HEK293T (cell line): ENCODE measurements around the gene CGN.

Experiments used
- CTCF ChIA-PET: fragments of 350-600 bp; formaldehyde crosslinking; extraction: SDS; loops from one replicate; lab custom pipeline; 2021; ENCODE audit warnings: antibody characterized with exemption, inconsistent platforms; lab: Yijun Ruan, JAX
- POLR2A ChIA-PET: fragments of 350-600 bp; formaldehyde crosslinking; extraction: SDS; loops from one replicate; lab custom pipeline; 2020; ENCODE audit warnings: antibody characterized with exemption, inconsistent platforms; lab: Yijun Ruan, JAX
- DNase-seq: peaks from one replicate; pipeline ENCODE4 v3.0.0; 2012; ENCODE audit warnings: mixed read lengths; ENCODE audit errors: extremely low spot score
- ARNT ChIP-seq: fragments of 450-650 bp; IDR thresholded peaks from 2 replicates; pipeline ENCODE4 v1.6.1; 2017; ENCODE audit warnings: mild to moderate bottlenecking
- BHLHE40 ChIP-seq: fragments of 450-650 bp; IDR thresholded peaks from 2 replicates; pipeline ENCODE4 v1.6.1; 2016; ENCODE audit warnings: mild to moderate bottlenecking, moderate library complexity, borderline replicate concordance
- CTBP1 ChIP-seq: fragments of 450-650 bp; IDR thresholded peaks from 2 replicates; pipeline ENCODE4 v1.6.1; 2016; ENCODE audit warnings: borderline replicate concordance
- ELF4 ChIP-seq: fragments of 450-650 bp; IDR thresholded peaks from 2 replicates; pipeline ENCODE4 v1.6.1; 2017; ENCODE audit warnings: antibody characterized with exemption
- FOXA1 ChIP-seq: fragments of 450-650 bp; IDR thresholded peaks from 2 replicates; pipeline ENCODE4 v1.6.1; 2016; ENCODE audit warnings: mild to moderate bottlenecking
- FOXK2 ChIP-seq: fragments of 450-650 bp; IDR thresholded peaks from 2 replicates; pipeline ENCODE4 v1.6.1; 2016; ENCODE audit warnings: mild to moderate bottlenecking
- FOXM1 ChIP-seq: fragments of 450-650 bp; IDR thresholded peaks from 2 replicates; pipeline ENCODE4 v1.6.1; 2017; ENCODE audit warnings: mild to moderate bottlenecking, borderline replicate concordance
- HDGF ChIP-seq: fragments of 450-650 bp; IDR thresholded peaks from 2 replicates; pipeline ENCODE4 v1.6.1; 2017; ENCODE audit warnings: antibody characterized with exemption, borderline replicate concordance
- L3MBTL2 ChIP-seq: fragments of 450-650 bp; conservative IDR thresholded peaks from 2 replicates; pipeline ENCODE4 v1.6.1; 2016; ENCODE audit warnings: mild to moderate bottlenecking
- LEF1 ChIP-seq: fragments of 450-650 bp; IDR thresholded peaks from 2 replicates; pipeline ENCODE4 v1.6.1; 2017; ENCODE audit warnings: mild to moderate bottlenecking, borderline replicate concordance
- NFRKB ChIP-seq: fragments of 450-650 bp; IDR thresholded peaks from 2 replicates; pipeline ENCODE4 v1.6.1; 2016; ENCODE audit warnings: mild to moderate bottlenecking, moderate library complexity
- SP1 ChIP-seq: fragments of 450-650 bp; IDR thresholded peaks from 2 replicates; pipeline ENCODE4 v1.6.1; 2017
- SUZ12 ChIP-seq: fragments of 450-650 bp; IDR thresholded peaks from 2 replicates; pipeline ENCODE4 v1.6.1; 2016; ENCODE audit warnings: mild to moderate bottlenecking
- TARDBP ChIP-seq: fragments of 450-650 bp; IDR thresholded peaks from 2 replicates; pipeline ENCODE4 v1.6.1; 2016
- ZNF384 ChIP-seq: fragments of 450-650 bp; IDR thresholded peaks from 2 replicates; pipeline ENCODE4 v1.6.1; 2016
- TF ChIP-seq, protein P1 (sequence below): fragments of 450-650 bp; IDR thresholded peaks from 2 replicates; pipeline ENCODE4 v1.6.1; 2016

Gene CGN

DNA sequence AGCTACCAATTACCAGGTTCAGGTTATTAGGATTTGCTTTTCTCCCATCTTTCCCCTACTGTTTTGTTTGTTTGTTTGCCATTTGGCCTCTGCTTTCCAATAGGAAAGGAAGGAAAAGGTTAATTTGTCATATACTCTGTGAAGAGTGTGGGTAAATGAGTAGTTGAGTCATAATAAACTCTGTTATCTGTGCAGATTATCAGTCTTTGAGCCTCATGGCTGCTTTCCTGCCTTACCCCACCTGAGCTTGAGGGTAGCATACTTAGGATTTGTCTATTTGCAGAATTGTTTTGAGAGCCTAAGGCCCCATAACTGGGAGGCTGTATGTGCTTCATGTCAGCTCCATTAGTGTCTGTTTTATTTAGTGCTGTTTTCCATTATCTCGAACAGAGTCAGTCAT, 67.8 kb downstream of the CGN start:
- TF ChIP-seq SP1 = no peak
- TF ChIP-seq TARDBP = no peak
- TF ChIP-seq SUZ12 = no peak
- no peak for TF ChIP-seq FOXK2
- TF ChIP-seq ELF4 = no peak
- no peak for TF ChIP-seq NFRKB
- TF ChIP-seq, protein P1, sequence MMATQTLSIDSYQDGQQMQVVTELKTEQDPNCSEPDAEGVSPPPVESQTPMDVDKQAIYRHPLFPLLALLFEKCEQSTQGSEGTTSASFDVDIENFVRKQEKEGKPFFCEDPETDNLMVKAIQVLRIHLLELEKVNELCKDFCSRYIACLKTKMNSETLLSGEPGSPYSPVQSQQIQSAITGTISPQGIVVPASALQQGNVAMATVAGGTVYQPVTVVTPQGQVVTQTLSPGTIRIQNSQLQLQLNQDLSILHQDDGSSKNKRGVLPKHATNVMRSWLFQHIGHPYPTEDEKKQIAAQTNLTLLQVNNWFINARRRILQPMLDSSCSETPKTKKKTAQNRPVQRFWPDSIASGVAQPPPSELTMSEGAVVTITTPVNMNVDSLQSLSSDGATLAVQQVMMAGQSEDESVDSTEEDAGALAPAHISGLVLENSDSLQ = no peak
- TF ChIP-seq HDGF = no peak
- no peak for TF ChIP-seq CTBP1
- TF ChIP-seq FOXA1 = no peak
- no peak for TF ChIP-seq BHLHE40
- TF ChIP-seq L3MBTL2 = no peak
- TF ChIP-seq ARNT = no peak
- TF ChIP-seq FOXM1 = no peak
- no peak for DNase-seq
- ChIA-PET CTCF (interaction anchor here (1.0 kb wide), 1 partner anchor 15 kb away, joined by 3 read pairs; no protein-coding TSS in a partner anchor), POLR2A (no interaction called here)

GRCh38 chr1:151579436-151580225, 68.4 kb downstream of the CGN start:
- DNase-seq = no peak
- TF ChIP-seq SUZ12 (no peak), FOXM1 (no peak), CTBP1 (no peak), HDGF (no peak), ELF4 (no peak), ZNF384 (no peak), NFRKB (no peak), ARNT (no peak), BHLHE40 (no peak), SP1 (no peak)
- TF ChIP-seq, protein P1 = no peak
- POLR2A ChIA-PET = no interaction called here

DNA sequence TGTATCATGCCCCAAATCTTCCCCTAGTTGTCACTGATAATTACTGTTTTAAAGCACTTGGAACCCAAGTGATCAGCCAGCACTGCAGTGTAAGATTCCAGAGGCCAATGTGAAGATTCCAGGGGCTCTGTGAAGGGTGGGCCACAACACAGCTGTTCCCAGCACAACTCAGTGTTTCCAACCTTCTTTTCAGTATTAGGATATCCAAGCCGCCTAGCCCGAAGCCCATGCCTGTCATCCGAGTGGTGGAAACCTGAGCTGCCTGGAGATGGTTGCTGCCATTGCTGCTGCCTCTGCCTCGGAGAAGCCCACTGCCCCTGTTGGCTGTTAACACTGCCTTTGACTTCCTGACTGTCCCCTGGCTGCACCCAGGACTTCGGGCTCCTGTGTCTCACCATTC, 70.3 kb downstream of the CGN start:
- CTCF ChIA-PET = interaction anchor here (2.3 kb wide), 1 partner anchor 13 kb away, joined by 11 read pairs; no protein-coding TSS in a partner anchor
- TF ChIP-seq CTBP1 (no peak), SP1 (no peak), FOXK2 (no peak), TARDBP (no peak), FOXM1 (no peak), NFRKB (no peak), ZNF384 (no peak), FOXA1 (no peak), ARNT (no peak), LEF1 (no peak), ELF4 (no peak), SUZ12 (no peak), BHLHE40 (no peak), L3MBTL2 (no peak), HDGF (no peak)
- TF ChIP-seq, protein P1 = no peak
- DNase-seq = no peak
- POLR2A ChIA-PET = interaction anchor here (1.0 kb wide), 1 partner anchor 40 kb away, joined by 4 read pairs; no protein-coding TSS in a partner anchor

More at GRCh38 chr1:151579436-151580225, 68.4 kb downstream of the CGN start:
- CTCF ChIA-PET = no interaction called here

DNA sequence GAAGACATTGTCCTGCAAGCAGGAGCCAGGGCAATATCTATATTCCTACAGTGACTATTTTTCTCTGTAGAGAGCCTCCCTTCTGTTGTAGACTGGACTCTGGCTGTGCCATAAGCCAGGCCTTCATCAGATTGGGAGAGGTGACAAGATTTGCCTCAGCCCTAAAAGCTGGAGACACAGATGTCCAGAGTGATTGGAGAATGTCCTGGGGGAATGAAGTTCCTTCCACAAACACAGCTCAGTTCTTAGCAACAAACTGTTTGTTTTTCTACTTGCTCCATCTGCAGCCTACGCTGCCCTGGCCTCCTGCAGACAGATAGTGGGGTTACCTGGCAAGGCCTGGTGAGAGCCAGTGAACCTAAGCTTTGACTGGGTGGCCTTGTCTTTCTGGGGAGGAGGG, 70.7 kb downstream of the CGN start:
- TF ChIP-seq ZNF384 (no peak), FOXA1 (no peak), FOXK2 (no peak), CTBP1 (no peak)
- DNase-seq = no peak
- POLR2A ChIA-PET = interaction anchor here (1.0 kb wide), 1 partner anchor 41 kb away, joined by 4 read pairs; no protein-coding TSS in a partner anchor
- CTCF ChIA-PET = interaction anchor here (2.3 kb wide), 1 partner anchor 12 kb away, joined by 11 read pairs; no protein-coding TSS in a partner anchor

DNA sequence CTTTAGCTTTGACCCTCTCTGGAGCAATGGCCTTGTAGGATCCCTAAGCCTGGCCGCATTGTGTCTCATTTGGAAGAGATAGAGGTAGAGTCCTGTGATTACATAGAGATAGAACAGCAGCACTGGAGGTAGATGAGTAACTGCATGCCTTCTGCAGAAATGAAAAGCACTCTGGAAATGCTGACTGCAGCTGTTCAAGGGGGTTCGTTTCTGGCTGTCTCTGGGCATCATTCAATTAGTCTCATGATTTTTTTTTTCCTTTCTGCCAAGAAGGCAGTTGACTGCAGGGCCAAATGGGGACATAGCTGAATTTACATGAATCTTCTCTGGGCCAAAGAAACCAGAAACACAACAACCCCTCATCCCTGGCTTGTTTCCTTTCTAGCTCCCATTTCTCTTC, 72.6 kb downstream of the CGN start:
- no peak for DNase-seq
- ChIA-PET CTCF (interaction anchor here (0.9 kb wide), 1 partner anchor 10 kb away, joined by 5 read pairs; no protein-coding TSS in a partner anchor), POLR2A (no interaction called here)
- TF ChIP-seq HDGF (no peak), ARNT (no peak), ELF4 (no peak), SUZ12 (no peak), TARDBP (no peak), ZNF384 (no peak), L3MBTL2 (no peak), FOXK2 (no peak)
- TF ChIP-seq, protein P1 = no peak

- no peak for DNase-seq
- ChIA-PET POLR2A (no interaction called here), CTCF (interaction anchor here (0.9 kb wide), 1 partner anchor 9 kb away, joined by 5 read pairs; no protein-coding TSS in a partner anchor)
- no peak for TF ChIP-seq SP1
- TF ChIP-seq ZNF384 = no peak
- no peak for TF ChIP-seq FOXA1
- TF ChIP-seq BHLHE40 = no peak
Measured at GRCh38 chr1:151584278-151584677, 73.1 kb downstream of the CGN start.
